GM13977 (cell line): Measurements from ENCODE around the gene DHX16.
A peak's percentile ranks its signal among the peaks of the same experiment; 100 is the strongest.

Source experiments
- DNase-seq: peaks from one replicate; pipeline ENCODE4 v3.0.0; 2012; ENCODE audit warnings: low spot score
- in situ Hi-C: fragments of 300-500 bp; cut with MboI; formaldehyde crosslinking; loops from one replicate; pipeline ENCODE4 v1.12.0; 2022; ENCODE audit warnings: low sequenced_read_pairs, low pct_unique_long_range_greater_than_20kb, mixed read lengths, inconsistent platforms; ENCODE audit not compliant: unreplicated experiment
- TF ChIP-seq, protein P1 (sequence below): IDR thresholded peaks from 2 replicates; pipeline ENCODE4 v1.5.1; 2012; ENCODE audit warnings: mild to moderate bottlenecking, control low read depth; ENCODE audit not compliant: insufficient read depth; ENCODE audit errors: extremely low read depth, missing control alignments

Gene DHX16

GRCh38 chr6:30656513-30656912 is 16.3 kb downstream of the DHX16 start:
- in situ Hi-C loops: no loop called here
- no peak for DNase-seq
- TF ChIP-seq, protein P1, sequence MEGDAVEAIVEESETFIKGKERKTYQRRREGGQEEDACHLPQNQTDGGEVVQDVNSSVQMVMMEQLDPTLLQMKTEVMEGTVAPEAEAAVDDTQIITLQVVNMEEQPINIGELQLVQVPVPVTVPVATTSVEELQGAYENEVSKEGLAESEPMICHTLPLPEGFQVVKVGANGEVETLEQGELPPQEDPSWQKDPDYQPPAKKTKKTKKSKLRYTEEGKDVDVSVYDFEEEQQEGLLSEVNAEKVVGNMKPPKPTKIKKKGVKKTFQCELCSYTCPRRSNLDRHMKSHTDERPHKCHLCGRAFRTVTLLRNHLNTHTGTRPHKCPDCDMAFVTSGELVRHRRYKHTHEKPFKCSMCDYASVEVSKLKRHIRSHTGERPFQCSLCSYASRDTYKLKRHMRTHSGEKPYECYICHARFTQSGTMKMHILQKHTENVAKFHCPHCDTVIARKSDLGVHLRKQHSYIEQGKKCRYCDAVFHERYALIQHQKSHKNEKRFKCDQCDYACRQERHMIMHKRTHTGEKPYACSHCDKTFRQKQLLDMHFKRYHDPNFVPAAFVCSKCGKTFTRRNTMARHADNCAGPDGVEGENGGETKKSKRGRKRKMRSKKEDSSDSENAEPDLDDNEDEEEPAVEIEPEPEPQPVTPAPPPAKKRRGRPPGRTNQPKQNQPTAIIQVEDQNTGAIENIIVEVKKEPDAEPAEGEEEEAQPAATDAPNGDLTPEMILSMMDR: no peak

DNA sequence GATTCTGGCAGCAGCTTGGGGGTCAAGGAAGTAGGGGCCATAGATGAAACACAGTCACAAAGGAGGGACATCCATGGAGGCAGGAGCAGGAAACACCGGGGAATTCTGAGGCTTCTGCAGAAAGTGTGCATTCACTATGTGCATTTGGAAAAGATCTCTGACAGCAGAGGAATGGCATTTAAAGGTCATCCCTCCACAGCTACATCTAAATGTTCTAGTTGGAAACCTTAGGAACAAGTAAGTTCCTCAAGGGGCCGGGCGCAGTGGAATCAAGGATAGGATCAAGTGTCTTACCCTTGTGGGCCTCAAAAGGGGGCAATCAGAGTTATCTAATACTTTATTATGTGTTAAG is 17.1 kb downstream of the DHX16 start:
- TF ChIP-seq, protein P1: no peak
- DNase-seq: no peak
- in situ Hi-C loops: no loop called here

DNA sequence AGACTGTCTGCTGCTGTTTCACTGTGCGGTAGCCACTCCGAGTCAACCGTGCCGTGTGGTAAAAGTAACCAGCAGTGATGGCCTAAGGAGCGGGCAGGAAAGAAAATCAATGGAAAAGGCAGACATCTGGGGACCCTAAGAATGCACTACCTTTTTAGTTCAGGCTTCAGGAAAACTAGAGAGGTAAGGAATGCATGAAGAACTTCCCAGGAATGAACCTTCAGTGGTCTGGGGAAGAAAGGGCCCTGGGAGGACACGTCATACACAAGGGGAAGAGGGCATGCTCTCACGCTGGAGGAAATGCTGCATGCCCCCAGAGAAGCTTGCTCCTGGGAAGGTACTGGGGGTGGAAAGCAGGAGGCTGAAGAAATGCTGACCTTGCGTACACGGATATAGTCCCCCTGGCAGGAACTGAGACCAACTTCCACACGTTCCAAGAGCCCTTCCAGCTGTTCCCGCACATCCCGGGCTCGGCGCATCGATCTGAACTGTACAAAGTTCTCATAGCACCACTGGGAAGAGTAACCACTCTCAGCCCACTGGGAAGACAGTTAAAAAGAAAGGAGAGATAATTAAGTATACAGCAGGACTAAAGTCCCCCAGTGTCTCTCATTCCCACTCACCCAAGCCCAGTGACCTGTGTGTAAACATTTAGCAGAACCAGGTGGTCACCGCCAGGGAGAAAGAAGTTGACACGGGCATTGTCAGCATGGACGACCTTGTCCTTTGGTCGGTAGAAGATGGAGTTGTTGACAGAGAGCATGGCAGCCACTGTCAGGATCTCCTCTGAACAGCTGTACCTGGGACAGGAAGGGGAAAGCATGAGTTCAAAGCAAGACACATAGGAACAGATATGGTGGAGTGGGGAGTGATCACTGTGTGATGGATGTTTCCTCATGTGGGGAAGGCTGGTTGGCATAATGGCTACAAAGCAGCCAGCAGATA is 17.7 kb downstream of the DHX16 start:
- no peak for DNase-seq
- in situ Hi-C loops: no loop called here
- TF ChIP-seq, protein P1: no peak

DNA sequence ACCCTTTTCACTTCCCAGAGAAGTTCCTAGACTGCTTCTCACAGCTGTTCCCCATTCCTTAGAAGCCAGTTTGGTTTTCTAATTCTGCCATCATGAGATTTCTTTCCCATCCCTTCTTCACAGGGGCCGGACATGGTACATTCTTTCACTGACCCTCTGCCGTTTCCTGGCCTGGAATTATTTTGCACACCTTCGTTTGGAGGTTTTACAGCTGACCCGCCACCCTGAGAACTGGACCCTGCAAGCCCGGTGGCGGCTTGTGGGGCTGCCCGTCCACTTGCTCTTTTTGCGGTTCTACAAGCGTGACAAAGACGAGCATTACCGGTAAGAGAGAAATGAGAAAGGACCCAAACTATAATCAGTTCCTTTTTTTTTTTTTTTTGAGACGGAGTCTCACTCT is 21.7 kb downstream of the DHX16 start:
- no peak for DNase-seq
- in situ Hi-C loops: no loop called here
- TF ChIP-seq, protein P1: no peak

GRCh38 chr6:30647242-30648116 is 25.3 kb downstream of the DHX16 start:
- in situ Hi-C loops: no loop called here
- TF ChIP-seq, protein P1: no peak
- DNase-seq: peak; percentile 87

GRCh38 chr6:30646450-30647241 is 26.2 kb downstream of the DHX16 start, which contains the start of gene C6orf136:
C6orf136 (plus strand) TSS chr6:30647133; CDS start chr6:30647232, 99 bp downstream.
- peak; percentile 99 for DNase-seq
- in situ Hi-C loops: no loop called here
- TF ChIP-seq, protein P1: no peak
